ENCODE data around the gene ZBTB46.

DNA sequence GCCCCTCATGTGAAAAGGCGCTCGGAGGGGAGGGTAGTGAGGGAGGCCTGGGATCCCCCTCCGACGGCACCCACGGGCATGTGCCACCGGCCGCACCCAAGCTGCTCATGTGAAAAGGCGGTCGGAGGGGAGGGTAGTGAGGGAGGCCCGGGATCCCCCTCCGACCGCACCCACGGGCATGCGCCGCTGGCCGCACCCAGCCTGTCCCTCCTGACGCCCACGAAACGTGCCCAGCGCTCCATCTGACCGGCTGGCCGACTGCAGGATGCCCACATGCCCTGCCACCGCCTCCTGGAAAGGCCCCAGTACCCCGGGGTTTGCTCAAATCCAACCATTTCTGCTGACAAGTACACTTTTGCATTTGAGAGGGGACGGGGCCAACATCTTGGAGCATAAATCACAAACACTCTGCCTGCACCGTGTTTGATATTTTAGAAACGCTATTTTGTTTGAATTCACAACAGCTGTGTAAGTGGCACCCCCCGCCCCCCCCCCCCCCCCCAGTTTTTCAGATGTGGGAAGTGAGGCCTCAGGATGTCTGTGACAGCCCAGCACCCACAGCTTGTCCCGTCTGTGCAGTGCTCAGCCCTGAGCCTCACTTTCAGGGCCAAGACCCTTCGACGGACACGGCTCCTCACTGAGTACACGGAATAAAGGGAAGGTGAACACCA lies 57.4 kb downstream of the ZBTB46 start:
- TF ChIP-seq, protein P1, sequence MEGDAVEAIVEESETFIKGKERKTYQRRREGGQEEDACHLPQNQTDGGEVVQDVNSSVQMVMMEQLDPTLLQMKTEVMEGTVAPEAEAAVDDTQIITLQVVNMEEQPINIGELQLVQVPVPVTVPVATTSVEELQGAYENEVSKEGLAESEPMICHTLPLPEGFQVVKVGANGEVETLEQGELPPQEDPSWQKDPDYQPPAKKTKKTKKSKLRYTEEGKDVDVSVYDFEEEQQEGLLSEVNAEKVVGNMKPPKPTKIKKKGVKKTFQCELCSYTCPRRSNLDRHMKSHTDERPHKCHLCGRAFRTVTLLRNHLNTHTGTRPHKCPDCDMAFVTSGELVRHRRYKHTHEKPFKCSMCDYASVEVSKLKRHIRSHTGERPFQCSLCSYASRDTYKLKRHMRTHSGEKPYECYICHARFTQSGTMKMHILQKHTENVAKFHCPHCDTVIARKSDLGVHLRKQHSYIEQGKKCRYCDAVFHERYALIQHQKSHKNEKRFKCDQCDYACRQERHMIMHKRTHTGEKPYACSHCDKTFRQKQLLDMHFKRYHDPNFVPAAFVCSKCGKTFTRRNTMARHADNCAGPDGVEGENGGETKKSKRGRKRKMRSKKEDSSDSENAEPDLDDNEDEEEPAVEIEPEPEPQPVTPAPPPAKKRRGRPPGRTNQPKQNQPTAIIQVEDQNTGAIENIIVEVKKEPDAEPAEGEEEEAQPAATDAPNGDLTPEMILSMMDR (IDR thresholded peaks at IDR 0.05; ENCODE audit: insufficient read depth, low read length, poor library complexity, severe bottlenecking) = no peak
- TF ChIP-seq EZH2phosphoT487 (conservative IDR thresholded peaks at IDR 0.05; ENCODE audit: low read length) = no peak

Measured in SU-DHL-6 (cell line).